Neural cell (in vitro differentiated cells): ENCODE data around the gene ATP2B2. TPM values are rescaled to one million over a fixed set of nuclear protein-coding genes. Genes with fewer than 3 reads are reported as not detected.

Experiments
- H2AFZ ChIP-seq: fragments of 200-600, 300-800 bp; sonication (generic), shearing (Covaris generic); 2 replicates; pipeline ENCODE4 v1.6.0; 2014; ENCODE audit warnings: low read depth, mild to moderate bottlenecking, antibody characterized with exemption, low read length, moderate library complexity
- H3F3A ChIP-seq: fragments of 200-600 bp; shearing (Covaris generic); 2 replicates; pipeline ENCODE4 v1.6.1; 2016; ENCODE audit warnings: mild to moderate bottlenecking, moderate library complexity, mixed read lengths, antibody characterized with exemption, low read length; ENCODE audit not compliant: insufficient read depth, poor library complexity, severe bottlenecking
- H3K27ac ChIP-seq: fragments of 200-600, 300-800 bp; sonication (generic), shearing (Covaris generic); 2 replicates; pipeline ENCODE4 v1.5.1; 2014; ENCODE audit warnings: mild to moderate bottlenecking, low read length, moderate library complexity
- H3K27me3 ChIP-seq: fragments of 300-800, 200-600 bp; sonication (generic), shearing (Covaris generic); 2 replicates; pipeline ENCODE4 v1.6.0; 2014; ENCODE audit warnings: mild to moderate bottlenecking, low read depth, low read length, moderate library complexity; ENCODE audit not compliant: insufficient read depth
- H3K36me3 ChIP-seq: fragments of 300-800, 200-600 bp; sonication (generic), shearing (Covaris generic); 2 replicates; pipeline ENCODE4 v1.5.1; 2014; ENCODE audit warnings: mild to moderate bottlenecking, antibody characterized with exemption, low read length, moderate library complexity; ENCODE audit not compliant: insufficient read depth
- H3K4me2 ChIP-seq: fragments of 300-800, 200-600 bp; sonication (generic), shearing (Covaris generic); 2 replicates; pipeline ENCODE4 v1.6.0; 2014; ENCODE audit warnings: mild to moderate bottlenecking, low read length
- H3K4me3 ChIP-seq: fragments of 300-800, 200-600 bp; sonication (generic), shearing (Covaris generic); 2 replicates; pipeline ENCODE4 v1.5.1; 2014; ENCODE audit warnings: mild to moderate bottlenecking, low read length, moderate library complexity
- H3K79me2 ChIP-seq: fragments of 200-600 bp; shearing (Covaris generic); replicated peaks from 2 replicates; pipeline ENCODE4 v1.6.0; 2014; ENCODE audit warnings: mild to moderate bottlenecking, low read length, moderate library complexity; ENCODE audit not compliant: insufficient read depth
- H3K9ac ChIP-seq: fragments of 300-800, 200-600 bp; sonication (generic), shearing (Covaris generic); 2 replicates; pipeline ENCODE4 v1.6.1; 2016; ENCODE audit warnings: mild to moderate bottlenecking, low read length, mixed read lengths
- H3K9me2 ChIP-seq: fragments of 200-600 bp; shearing (Covaris generic); 2 replicates; pipeline ENCODE4 v1.6.1; 2016; ENCODE audit warnings: mild to moderate bottlenecking, low read length, mixed read lengths; ENCODE audit not compliant: insufficient read depth
- H3K9me3 ChIP-seq: fragments of 200-600, 300-800 bp; sonication (generic), shearing (Covaris generic); 2 replicates; pipeline ENCODE4 v1.6.1; 2016; ENCODE audit warnings: mild to moderate bottlenecking, mixed run types, low read length, moderate library complexity, mixed read lengths
- H4K20me1 ChIP-seq: fragments of 200-600 bp; shearing (Covaris generic); 2 replicates; pipeline ENCODE4 v1.6.1; 2016; ENCODE audit warnings: mild to moderate bottlenecking, mixed run types; ENCODE audit not compliant: insufficient read depth
- EP300 ChIP-seq: fragments of 450-650 bp; conservative IDR thresholded peaks from 2 replicates; pipeline ENCODE4 v1.6.1; 2014; ENCODE audit warnings: antibody characterized with exemption, mild to moderate bottlenecking, moderate library complexity; ENCODE audit not compliant: poor library complexity, severe bottlenecking
- EZH2 ChIP-seq: fragments of 200-600, 300-800 bp; shearing (Covaris generic), sonication (generic); IDR thresholded peaks from 2 replicates; pipeline ENCODE4 v1.6.1; 2014; ENCODE audit warnings: antibody characterized with exemption, low read length, borderline replicate concordance, mild to moderate bottlenecking; ENCODE audit not compliant: insufficient read depth, poor library complexity, severe bottlenecking
- MXI1 ChIP-seq: fragments of 450-650 bp; conservative IDR thresholded peaks from 2 replicates; pipeline ENCODE4 v1.6.1; 2014; ENCODE audit warnings: antibody characterized with exemption, mild to moderate bottlenecking; ENCODE audit not compliant: poor library complexity, severe bottlenecking
- POLR2AphosphoS5 ChIP-seq: IDR thresholded peaks from 2 replicates; pipeline ENCODE4 v1.6.1; 2012
- RAD21 ChIP-seq: fragments of 450-650 bp; conservative IDR thresholded peaks from 2 replicates; pipeline ENCODE4 v1.6.1; 2014; ENCODE audit warnings: antibody characterized with exemption, mild to moderate bottlenecking, moderate library complexity
- SMC3 ChIP-seq: fragments of 450-650 bp; conservative IDR thresholded peaks from 2 replicates; pipeline ENCODE4 v1.6.1; 2014; ENCODE audit warnings: antibody characterized with exemption, mild to moderate bottlenecking, moderate library complexity; ENCODE audit not compliant: poor library complexity
- TAF1 ChIP-seq: IDR thresholded peaks from 2 replicates; pipeline ENCODE4 v1.6.1; 2012; ENCODE audit warnings: low read depth
- polyA plus RNA-seq: library from polyadenylated mRNA; depleted of rRNA; stranded (reverse); fragments of >200 nt; gene quantifications from 2 replicates; pipeline ENCODE4 v1.2.3, GENCODE V29; 2014
- TF ChIP-seq, protein P1 (sequence below): IDR thresholded peaks from 2 replicates; pipeline ENCODE4 v1.6.1; 2012; ENCODE audit warnings: borderline replicate concordance
- TF ChIP-seq, protein P2 (sequence below): fragments of 450-650 bp; IDR thresholded peaks from 2 replicates; pipeline ENCODE4 v1.5.1; 2014; ENCODE audit warnings: antibody characterized with exemption, mild to moderate bottlenecking, moderate library complexity; ENCODE audit not compliant: poor library complexity, severe bottlenecking

Gene ATP2B2
- polyA plus RNA-seq, 1 donor from 2014 or later, result 8.3 TPM

DNA sequence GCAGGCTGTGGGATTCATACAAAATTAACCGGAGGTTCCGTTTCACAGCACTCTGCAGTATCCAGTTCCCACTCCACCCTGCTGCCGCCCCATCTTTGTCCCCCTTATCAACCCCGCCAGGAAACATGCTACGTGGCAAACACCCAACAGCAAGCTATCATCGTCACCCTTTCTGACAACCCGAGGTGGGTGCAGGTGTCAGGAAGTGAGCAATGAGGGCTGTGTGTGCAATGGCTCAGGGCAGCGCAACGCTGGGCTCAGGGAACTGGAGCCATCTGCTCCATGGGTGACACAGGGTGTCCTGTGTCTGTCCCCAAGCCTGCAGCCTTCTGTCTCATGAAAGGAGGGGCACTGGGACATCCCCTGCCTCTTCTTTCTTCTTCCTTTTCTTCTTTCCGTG, 60.9 kb downstream of the ATP2B2 start:
- no peak overlapping the region for H2AFZ ChIP-seq
- no peaks in the 10 kb centered on the region for H3K27me3 ChIP-seq
- no peaks in the 10 kb centered on the region for H3K36me3 ChIP-seq
- H4K20me1 ChIP-seq, result no peaks in the 10 kb centered on the region
- H3K9me3 ChIP-seq, result no peaks in the 10 kb centered on the region
- H3K4me2 ChIP-seq, result no peak overlapping the region
- no peak overlapping the region for H3K4me3 ChIP-seq
- H3K79me2 ChIP-seq, result no peaks in the 10 kb centered on the region
- TF ChIP-seq EZH2 (no peak), SMC3 (no peak), RAD21 (no peak), TAF1 (no peak), POLR2AphosphoS5 (no peak), MXI1 (no peak), EP300 (no peak)
- TF ChIP-seq, protein P1, sequence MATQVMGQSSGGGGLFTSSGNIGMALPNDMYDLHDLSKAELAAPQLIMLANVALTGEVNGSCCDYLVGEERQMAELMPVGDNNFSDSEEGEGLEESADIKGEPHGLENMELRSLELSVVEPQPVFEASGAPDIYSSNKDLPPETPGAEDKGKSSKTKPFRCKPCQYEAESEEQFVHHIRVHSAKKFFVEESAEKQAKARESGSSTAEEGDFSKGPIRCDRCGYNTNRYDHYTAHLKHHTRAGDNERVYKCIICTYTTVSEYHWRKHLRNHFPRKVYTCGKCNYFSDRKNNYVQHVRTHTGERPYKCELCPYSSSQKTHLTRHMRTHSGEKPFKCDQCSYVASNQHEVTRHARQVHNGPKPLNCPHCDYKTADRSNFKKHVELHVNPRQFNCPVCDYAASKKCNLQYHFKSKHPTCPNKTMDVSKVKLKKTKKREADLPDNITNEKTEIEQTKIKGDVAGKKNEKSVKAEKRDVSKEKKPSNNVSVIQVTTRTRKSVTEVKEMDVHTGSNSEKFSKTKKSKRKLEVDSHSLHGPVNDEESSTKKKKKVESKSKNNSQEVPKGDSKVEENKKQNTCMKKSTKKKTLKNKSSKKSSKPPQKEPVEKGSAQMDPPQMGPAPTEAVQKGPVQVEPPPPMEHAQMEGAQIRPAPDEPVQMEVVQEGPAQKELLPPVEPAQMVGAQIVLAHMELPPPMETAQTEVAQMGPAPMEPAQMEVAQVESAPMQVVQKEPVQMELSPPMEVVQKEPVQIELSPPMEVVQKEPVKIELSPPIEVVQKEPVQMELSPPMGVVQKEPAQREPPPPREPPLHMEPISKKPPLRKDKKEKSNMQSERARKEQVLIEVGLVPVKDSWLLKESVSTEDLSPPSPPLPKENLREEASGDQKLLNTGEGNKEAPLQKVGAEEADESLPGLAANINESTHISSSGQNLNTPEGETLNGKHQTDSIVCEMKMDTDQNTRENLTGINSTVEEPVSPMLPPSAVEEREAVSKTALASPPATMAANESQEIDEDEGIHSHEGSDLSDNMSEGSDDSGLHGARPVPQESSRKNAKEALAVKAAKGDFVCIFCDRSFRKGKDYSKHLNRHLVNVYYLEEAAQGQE, result no peak
- TF ChIP-seq, protein P2, sequence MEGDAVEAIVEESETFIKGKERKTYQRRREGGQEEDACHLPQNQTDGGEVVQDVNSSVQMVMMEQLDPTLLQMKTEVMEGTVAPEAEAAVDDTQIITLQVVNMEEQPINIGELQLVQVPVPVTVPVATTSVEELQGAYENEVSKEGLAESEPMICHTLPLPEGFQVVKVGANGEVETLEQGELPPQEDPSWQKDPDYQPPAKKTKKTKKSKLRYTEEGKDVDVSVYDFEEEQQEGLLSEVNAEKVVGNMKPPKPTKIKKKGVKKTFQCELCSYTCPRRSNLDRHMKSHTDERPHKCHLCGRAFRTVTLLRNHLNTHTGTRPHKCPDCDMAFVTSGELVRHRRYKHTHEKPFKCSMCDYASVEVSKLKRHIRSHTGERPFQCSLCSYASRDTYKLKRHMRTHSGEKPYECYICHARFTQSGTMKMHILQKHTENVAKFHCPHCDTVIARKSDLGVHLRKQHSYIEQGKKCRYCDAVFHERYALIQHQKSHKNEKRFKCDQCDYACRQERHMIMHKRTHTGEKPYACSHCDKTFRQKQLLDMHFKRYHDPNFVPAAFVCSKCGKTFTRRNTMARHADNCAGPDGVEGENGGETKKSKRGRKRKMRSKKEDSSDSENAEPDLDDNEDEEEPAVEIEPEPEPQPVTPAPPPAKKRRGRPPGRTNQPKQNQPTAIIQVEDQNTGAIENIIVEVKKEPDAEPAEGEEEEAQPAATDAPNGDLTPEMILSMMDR, result no peak
- no peaks in the 10 kb centered on the region for H3K9me2 ChIP-seq
- H3K27ac ChIP-seq, result no peak overlapping the region
- no peaks in the 10 kb centered on the region for H3F3A ChIP-seq
- H3K9ac ChIP-seq, result no peak overlapping the region

DNA sequence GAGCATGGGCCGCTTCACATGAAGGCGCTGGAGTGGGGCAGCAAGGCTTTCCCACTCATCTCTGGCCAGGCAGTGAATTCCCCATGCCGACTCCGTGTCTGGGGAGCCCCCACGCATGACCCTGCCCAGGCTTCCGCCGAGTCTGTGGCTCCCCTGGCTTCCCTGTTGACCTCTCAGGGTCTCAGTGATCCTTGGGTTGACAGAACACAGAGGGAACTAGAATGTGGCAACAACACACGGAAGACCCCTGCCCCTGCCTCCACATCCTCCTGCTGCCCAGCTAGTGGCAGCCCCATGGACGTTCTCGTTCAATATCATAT, 61.3 kb downstream of the ATP2B2 start:
- no peaks in the 10 kb centered on the region for H3K79me2 ChIP-seq
- H2AFZ ChIP-seq, result no peak overlapping the region
- H3K9ac ChIP-seq, result no peak overlapping the region
- H3F3A ChIP-seq, result no peaks in the 10 kb centered on the region
- H3K27me3 ChIP-seq, result no peaks in the 10 kb centered on the region
- no peaks in the 10 kb centered on the region for H4K20me1 ChIP-seq
- no peaks in the 10 kb centered on the region for H3K36me3 ChIP-seq
- H3K4me3 ChIP-seq, result no peak overlapping the region
- no peak overlapping the region for H3K4me2 ChIP-seq
- H3K9me3 ChIP-seq, result no peaks in the 10 kb centered on the region
- H3K9me2 ChIP-seq, result no peaks in the 10 kb centered on the region
- TF ChIP-seq EZH2 (no peak), MXI1 (no peak), EP300 (no peak), RAD21 (no peak), TAF1 (no peak), POLR2AphosphoS5 (no peak), SMC3 (no peak)
- TF ChIP-seq, protein P2, result no peak
- TF ChIP-seq, protein P1, result no peak
- no peak overlapping the region for H3K27ac ChIP-seq
